ENCODE data around the gene PRR16.
"Not testable (repeated sequence)": the region's sequence is repeated elsewhere in the genome, so short reads cannot be mapped to it uniquely, and the experiment has no call there.

DNA sequence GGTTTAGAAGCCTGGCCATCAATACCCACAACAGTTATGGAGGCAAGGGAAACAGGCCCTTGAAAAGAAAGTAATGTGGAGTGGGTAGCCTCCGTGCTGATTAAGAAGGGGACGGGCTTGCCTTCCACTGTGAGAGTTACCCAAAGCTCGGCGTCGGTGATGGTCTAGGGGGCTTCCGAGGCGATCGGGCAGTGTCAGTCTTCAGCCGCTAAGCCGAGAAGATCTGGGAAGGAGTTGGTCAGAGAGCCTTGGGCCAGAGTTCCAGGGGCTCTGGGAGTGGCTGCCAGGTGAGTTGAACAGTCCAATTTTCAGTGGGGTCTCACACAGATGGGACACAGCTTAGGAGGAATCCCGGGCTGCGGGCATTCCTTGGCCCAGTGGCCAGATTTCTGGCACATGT is 236.6 kb downstream of the PRR16 start:
- TF ChIP-seq, protein P1, sequence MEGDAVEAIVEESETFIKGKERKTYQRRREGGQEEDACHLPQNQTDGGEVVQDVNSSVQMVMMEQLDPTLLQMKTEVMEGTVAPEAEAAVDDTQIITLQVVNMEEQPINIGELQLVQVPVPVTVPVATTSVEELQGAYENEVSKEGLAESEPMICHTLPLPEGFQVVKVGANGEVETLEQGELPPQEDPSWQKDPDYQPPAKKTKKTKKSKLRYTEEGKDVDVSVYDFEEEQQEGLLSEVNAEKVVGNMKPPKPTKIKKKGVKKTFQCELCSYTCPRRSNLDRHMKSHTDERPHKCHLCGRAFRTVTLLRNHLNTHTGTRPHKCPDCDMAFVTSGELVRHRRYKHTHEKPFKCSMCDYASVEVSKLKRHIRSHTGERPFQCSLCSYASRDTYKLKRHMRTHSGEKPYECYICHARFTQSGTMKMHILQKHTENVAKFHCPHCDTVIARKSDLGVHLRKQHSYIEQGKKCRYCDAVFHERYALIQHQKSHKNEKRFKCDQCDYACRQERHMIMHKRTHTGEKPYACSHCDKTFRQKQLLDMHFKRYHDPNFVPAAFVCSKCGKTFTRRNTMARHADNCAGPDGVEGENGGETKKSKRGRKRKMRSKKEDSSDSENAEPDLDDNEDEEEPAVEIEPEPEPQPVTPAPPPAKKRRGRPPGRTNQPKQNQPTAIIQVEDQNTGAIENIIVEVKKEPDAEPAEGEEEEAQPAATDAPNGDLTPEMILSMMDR (conservative IDR thresholded peaks at IDR 0.05), result not testable (repeated sequence)
- TF ChIP-seq EZH2 (IDR thresholded peaks at IDR 0.05; ENCODE audit: low read depth), result not testable (repeated sequence)
